Thymus (tissue), 11 donors: ENCODE results near the gene UMAD1. TPM values are rescaled to one million over a fixed set of nuclear protein-coding genes. Genes with fewer than 3 reads are reported as not detected.

ENCODE experiments used
- DNase-seq, 9 donors: peaks; one replicate each; pipeline ENCODE4 v3.0.0-alpha.2; 2013; ENCODE audit warnings: low spot score in 9 of 9, low read depth in 6 of 9, missing footprints in 1 of 9
- H3K27ac ChIP-seq, 2 donors: one replicate each; pipeline ENCODE4 v1.5.1; 2013; ENCODE audit warnings: control low read depth in 1 of 2, low read depth in 1 of 2, low read length in 1 of 2, mild to moderate bottlenecking in 1 of 2, moderate library complexity in 1 of 2
- H3K27me3 ChIP-seq, 2 donors: one replicate each; pipeline ENCODE4 v1.5.1; 2013; ENCODE audit warnings: low read length in 1 of 2; ENCODE audit not compliant: control insufficient read depth in 2 of 2, insufficient read depth in 1 of 2
- H3K36me3 ChIP-seq, 2 donors: one replicate each; pipeline ENCODE4 v1.5.1; 2013; ENCODE audit warnings: low read length in 1 of 2, mild to moderate bottlenecking in 1 of 2, moderate library complexity in 1 of 2; ENCODE audit not compliant: control insufficient read depth in 2 of 2, insufficient read depth in 2 of 2
- H3K4me1 ChIP-seq, 2 donors: one replicate each; pipeline ENCODE4 v1.5.1; 2013; ENCODE audit warnings: low read length in 2 of 2; ENCODE audit not compliant: control insufficient read depth in 2 of 2, insufficient read depth in 2 of 2
- H3K4me3 ChIP-seq, 2 donors: one replicate each; pipeline ENCODE4 v1.5.1; 2013; ENCODE audit warnings: low read length in 2 of 2, control low read depth in 1 of 2, mild to moderate bottlenecking in 1 of 2
- H3K9me3 ChIP-seq, 2 donors: one replicate each; pipeline ENCODE4 v1.5.1; 2013; ENCODE audit warnings: low read length in 1 of 2, mild to moderate bottlenecking in 1 of 2; ENCODE audit not compliant: control insufficient read depth in 2 of 2, insufficient read depth in 1 of 2
- WGBS: extraction: QIAGEN DNeasy Blood & Tissue Kit; methylation state at CpG from one replicate; pipeline ENCODE4 v1.1.7; 2013; 5-methylcytosine and 5-hydroxymethylcytosine counted together
- polyA plus RNA-seq: library from polyadenylated mRNA; stranded (reverse); fragments of 200-250 nt; gene quantifications from one replicate; pipeline ENCODE4 v1.2.3, GENCODE V29; 2013
- total RNA-seq: library from RNA; stranded (reverse); fragments of 120-200 nt; gene quantifications from one replicate; pipeline ENCODE4 v1.2.4, GENCODE V29; 2013
- donor health status: healthy.

The UMAD1 gene
- total and polyA plus RNA-seq, 2 donors = 15.7 to 21.9 TPM

- no peak overlapping the region for H3K27ac ChIP-seq
- H3K36me3 ChIP-seq = no peaks in the 10 kb centered on the region
- no peak for DNase-seq
- H3K4me3 ChIP-seq = no peak overlapping the region
- H3K27me3 ChIP-seq = no peaks in the 10 kb centered on the region
- peaks cover 8 to 12% of the 10 kb centered on the region in 2 donors for H3K4me1 ChIP-seq
- no peaks in the 10 kb centered on the region for H3K9me3 ChIP-seq
- 48% methylated on average over 2 of the region's 2 CpGs for WGBS
These were observed 279.5 kb downstream of the UMAD1 start for GRCh38 chr7:7920056-7920455.

GRCh38 chr7:7920481-7920880 is 279.9 kb downstream of the UMAD1 start:
- H3K27me3 ChIP-seq = no peaks in the 10 kb centered on the region
- no peaks in the 10 kb centered on the region for H3K36me3 ChIP-seq
- H3K4me1 ChIP-seq = peaks cover 8 to 12% of the 10 kb centered on the region in 2 donors
- peak in 6 of 9 donors; percentile 46 to 89 (median 56) for DNase-seq
- H3K27ac ChIP-seq = no peak overlapping the region
- 63% methylated on average over 3 of the region's 3 CpGs for WGBS
- no peak overlapping the region for H3K4me3 ChIP-seq
- H3K9me3 ChIP-seq = no peaks in the 10 kb centered on the region

DNA sequence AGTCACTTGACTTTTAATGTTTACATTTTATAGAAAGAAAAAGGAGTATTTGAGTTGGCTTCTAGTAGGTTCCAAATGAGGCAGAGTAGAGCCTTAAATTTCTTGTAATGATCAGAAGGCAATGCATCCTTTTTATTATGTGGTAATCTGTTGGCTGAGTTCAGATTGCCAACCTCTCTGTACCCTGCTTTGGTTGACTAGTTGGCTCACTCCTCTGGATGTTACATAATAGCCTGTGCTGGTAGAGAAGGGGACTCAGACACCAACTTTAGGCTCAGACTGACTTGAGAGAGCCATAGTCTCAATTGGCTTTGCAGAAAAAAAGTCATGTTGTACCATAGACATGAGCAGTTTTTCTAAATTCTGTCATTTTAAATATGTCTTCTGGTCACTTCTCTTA is 281.3 kb downstream of the UMAD1 start:
- peak in 1 of 9 donors; percentile 34 for DNase-seq
- Histone ChIP-seq H3K9me3 (no peaks in the 10 kb centered on the region), H3K4me3 (no peak overlapping the region), H3K27ac (no peak overlapping the region), H3K36me3 (no peaks in the 10 kb centered on the region), H3K4me1 (peaks cover 8 to 12% of the 10 kb centered on the region in 2 donors), H3K27me3 (no peaks in the 10 kb centered on the region)

DNA sequence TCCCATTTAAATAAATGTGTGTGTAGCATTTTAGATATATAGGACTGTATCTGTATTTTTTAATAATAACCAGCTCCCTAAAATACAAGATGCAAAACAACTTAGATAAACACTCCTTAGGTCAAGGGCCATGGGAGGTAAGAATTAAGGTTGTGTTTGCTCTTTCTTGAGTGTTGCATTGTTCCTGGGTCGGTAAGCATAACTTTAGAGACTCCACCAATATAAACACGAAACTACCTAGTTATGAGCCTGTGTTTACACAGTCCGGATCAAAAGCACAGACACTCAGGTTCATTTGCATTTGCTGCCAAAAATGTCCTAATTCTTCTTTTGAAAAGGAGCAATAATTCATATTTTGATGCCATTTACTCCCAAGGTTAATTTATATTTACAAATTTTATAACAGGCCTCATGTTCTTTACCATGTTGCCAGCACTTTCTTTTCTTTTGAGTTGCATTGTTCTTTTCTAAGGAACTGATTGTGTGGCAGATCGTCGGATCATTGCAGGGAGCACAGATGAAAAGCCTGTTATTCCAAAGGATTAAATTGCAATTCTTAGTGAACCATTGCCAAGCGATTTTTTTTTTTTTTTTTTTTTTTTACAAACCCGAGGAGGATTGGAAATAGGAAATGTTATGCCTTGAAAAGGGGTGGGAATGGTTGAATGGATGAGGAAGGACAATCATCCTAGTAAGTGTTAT is 282.3 kb downstream of the UMAD1 start:
- H3K4me3 ChIP-seq = no peak overlapping the region
- no peak for DNase-seq
- H3K4me1 ChIP-seq = peaks cover 8 to 12% of the 10 kb centered on the region in 2 donors
- WGBS = 95% methylated on average over 7 of the region's 7 CpGs
- H3K36me3 ChIP-seq = no peaks in the 10 kb centered on the region
- H3K27ac ChIP-seq = no peak overlapping the region
- no peaks in the 10 kb centered on the region for H3K27me3 ChIP-seq
- no peaks in the 10 kb centered on the region for H3K9me3 ChIP-seq

DNA sequence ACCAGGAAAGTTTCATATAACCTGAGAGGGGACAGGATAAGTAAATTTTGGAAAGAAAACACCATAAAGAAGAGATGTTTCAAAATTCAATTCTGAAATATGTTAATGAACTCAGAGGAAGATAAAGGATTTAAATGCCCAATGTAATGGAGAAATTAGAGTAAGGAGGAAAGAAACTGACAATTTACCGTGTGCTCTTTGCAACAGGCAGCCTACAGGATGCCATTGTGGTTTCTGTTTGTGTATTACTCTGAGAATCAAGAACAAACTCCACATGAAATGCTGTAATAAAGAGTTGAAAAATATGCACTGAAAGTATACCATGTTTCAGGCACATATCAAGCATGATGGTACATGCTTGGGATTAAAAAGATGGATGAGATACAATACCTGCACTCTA is 283.3 kb downstream of the UMAD1 start:
- WGBS = 8% methylated on average over 1 of the region's 1 CpG
- H3K27ac ChIP-seq = peak overlapping the region; percentile 28 to 36
- no peaks in the 10 kb centered on the region for H3K9me3 ChIP-seq
- peaks cover 8 to 12% of the 10 kb centered on the region in 2 donors for H3K4me1 ChIP-seq
- H3K36me3 ChIP-seq = no peaks in the 10 kb centered on the region
- no peak overlapping the region for H3K4me3 ChIP-seq
- H3K27me3 ChIP-seq = no peaks in the 10 kb centered on the region
- DNase-seq = peak in 4 of 9 donors; percentile 30 to 78 (median 44)

DNA sequence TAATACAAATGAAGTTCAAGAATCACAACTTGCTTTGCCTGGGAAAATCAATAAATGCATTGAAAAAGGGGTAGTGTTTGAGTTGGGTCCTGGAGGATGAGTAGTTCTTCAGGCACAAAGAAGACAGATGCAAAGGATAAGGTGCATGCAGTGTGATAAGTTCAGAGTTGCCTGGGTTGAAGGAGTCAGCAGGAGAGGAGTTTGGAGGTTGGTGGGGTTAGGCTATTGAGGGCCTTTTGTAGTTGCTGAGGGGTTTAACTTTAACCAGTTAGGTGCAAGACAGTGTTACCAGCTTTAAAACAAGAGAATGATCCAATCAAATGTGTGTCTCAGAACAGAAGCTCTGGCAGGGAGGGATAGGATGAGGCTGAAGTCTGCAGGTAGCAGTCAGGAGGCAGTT is 283.8 kb downstream of the UMAD1 start:
- no peak for DNase-seq
- H3K4me1 ChIP-seq = peaks cover 8 to 12% of the 10 kb centered on the region in 2 donors
- peak overlapping the region; percentile 28 to 36 for H3K27ac ChIP-seq
- no peaks in the 10 kb centered on the region for H3K9me3 ChIP-seq
- no peak overlapping the region for H3K4me3 ChIP-seq
- H3K27me3 ChIP-seq = no peaks in the 10 kb centered on the region
- no peaks in the 10 kb centered on the region for H3K36me3 ChIP-seq

Other genes with a start within 250 kb of the UMAD1 start
- gene COL28A1, start 104.9 kb upstream of the UMAD1 start, total RNA-seq = 0.24 TPM
- gene COL28A1, start 104.9 kb upstream of the UMAD1 start, polyA plus RNA-seq = 0.71 TPM
- gene MIOS, start 73.9 kb upstream of the UMAD1 start, total RNA-seq = 32.9 TPM
- 26.7 TPM for gene MIOS, start 73.9 kb upstream of the UMAD1 start, polyA plus RNA-seq
- 117 TPM for gene RPA3, start 77.9 kb downstream of the UMAD1 start, total RNA-seq
- gene RPA3, start 77.9 kb downstream of the UMAD1 start, polyA plus RNA-seq = 42.7 TPM